Spleen (tissue), 11 donors: Measurements from ENCODE around the gene PTPRE. TPM values are rescaled to one million over a fixed set of nuclear protein-coding genes. Genes with fewer than 3 reads are reported as not detected.

Experiments
- DNase-seq: peaks from one replicate; pipeline ENCODE4 v3.0.0-alpha.2; 2020
- H3K27ac ChIP-seq, 8 donors: fragments of 200-600 bp; sonication (generic) in 7 of 8; 1 replicate in 4 of 8; 2 replicates in 4 of 8; pipeline versions ENCODE4 v1.5.0 to v1.8.0; 2016 to 2021; ENCODE audit warnings: inconsistent platforms in 4 of 8, mild to moderate bottlenecking in 4 of 8, moderate library complexity in 1 of 8
- H3K27me3 ChIP-seq, 7 donors: fragments of 200-600 bp; sonication (generic) in 6 of 7; replicated peaks in 1 of 7; 1 replicate in 4 of 7; 2 replicates in 3 of 7; pipeline versions ENCODE4 v1.5.0 to v1.8.0; 2016 to 2021; ENCODE audit warnings: inconsistent platforms in 3 of 7, mild to moderate bottlenecking in 1 of 7
- H3K36me3 ChIP-seq, 6 donors: fragments of 200-600 bp; sonication (generic) in 5 of 6; 1 replicate in 4 of 6; 2 replicates in 2 of 6; pipeline versions ENCODE4 v1.5.0 to v1.8.0; 2016 to 2021; ENCODE audit warnings: inconsistent platforms in 2 of 6
- H3K4me1 ChIP-seq, 6 donors: fragments of 200-600 bp; sonication (generic) in 5 of 6; 1 replicate in 3 of 6; 2 replicates in 3 of 6; pipeline versions ENCODE4 v1.5.0 to v1.8.0; 2016 to 2021; ENCODE audit warnings: inconsistent platforms in 3 of 6
- H3K4me3 ChIP-seq, 8 donors: fragments of 200-600 bp; sonication (generic) in 7 of 8; 1 replicate in 4 of 8; 2 replicates in 4 of 8; pipeline versions ENCODE4 v1.5.0 to v1.8.0; 2016 to 2021; ENCODE audit warnings: inconsistent platforms in 4 of 8, mild to moderate bottlenecking in 4 of 8, moderate library complexity in 2 of 8
- H3K9me3 ChIP-seq, 8 donors: fragments of 200-600 bp; sonication (generic) in 7 of 8; 1 replicate in 4 of 8; 2 replicates in 4 of 8; pipeline versions ENCODE4 v1.5.0 to v1.8.0; 2016 to 2021; ENCODE audit warnings: inconsistent platforms in 4 of 8
- CTCF ChIP-seq, 11 experiments: fragments of 200-600 bp in 7 of 11; fragments of 450-650 bp in 4 of 11; sonication (generic) in 4 of 11; IDR thresholded peaks in 8 of 11; conservative IDR thresholded peaks in 3 of 11; 1 replicate in 7 of 11; 2 replicates in 4 of 11; pipeline versions ENCODE4 v1.4.0 to v1.8.0; 2016 to 2021; ENCODE audit warnings: antibody characterized with exemption in 11 of 11, inconsistent platforms in 4 of 11, mild to moderate bottlenecking in 1 of 11
- POLR2A ChIP-seq, 3 donors: fragments of 450-650 bp; IDR thresholded peaks; one replicate each; pipeline ENCODE4 v1.5.1; 2017; ENCODE audit warnings: antibody characterized with exemption in 3 of 3, mild to moderate bottlenecking in 1 of 3
- POLR2AphosphoS5 ChIP-seq, 3 donors: sonication (generic); formaldehyde crosslinking; IDR thresholded peaks; one replicate each; pipeline ENCODE4 v1.5.1; 2017; ENCODE audit warnings: antibody characterized with exemption in 3 of 3
- WGBS, 5 donors: extraction: QIAGEN DNeasy Blood & Tissue Kit in 3 of 5; methylation state at CpG; one replicate each; pipeline versions ENCODE4 v1.1.5 to v1.1.7; 2013 to 2018; 5-methylcytosine and 5-hydroxymethylcytosine counted together
- intact Hi-C: fragments of 100-400 bp; cut with DNase I; formaldehyde crosslinking; loops from one replicate; pipeline ENCODE4 v1.15.0; 2023; ENCODE audit warnings: low total_unique reads
- polyA plus RNA-seq, 3 donors: library from polyadenylated mRNA; stranded (reverse); fragments of 200-250 nt; gene quantifications; one replicate each; pipeline ENCODE4 v1.2.1, GENCODE V29; 2013
- total RNA-seq, 7 donors: library from RNA; depleted of rRNA in 3 of 7; stranded (reverse); fragments of >200 nt in 3 of 7; fragmentation: NEBNext Ultra II Directional in 4 of 7; extraction: Animal tissue kit (Norgen Biotek cat#: 25700) in 4 of 7; gene quantifications; one replicate each; pipeline versions ENCODE4 v1.1.0 to v1.2.1, GENCODE V29; 2016 to 2021
- donor health status: healthy with polysubstance abuse.
- donor health status: DM: no; HTN: no; CAD: no; lungs with moderate emphysema.
- donor health status: DM: no; HTN: no; CAD: no.
- donor health status: Bipolar disorder and iron deficiency.
- donor health status: healthy.
- donor health status: DM: no; HTN: no; CAD: no.
- donor health status: DM: yes; HTN: yes; CAD: no.

PTPRE gene
- total and polyA plus RNA-seq, 10 donors, result 6.2 to 133 (median 70.2) TPM

DNA sequence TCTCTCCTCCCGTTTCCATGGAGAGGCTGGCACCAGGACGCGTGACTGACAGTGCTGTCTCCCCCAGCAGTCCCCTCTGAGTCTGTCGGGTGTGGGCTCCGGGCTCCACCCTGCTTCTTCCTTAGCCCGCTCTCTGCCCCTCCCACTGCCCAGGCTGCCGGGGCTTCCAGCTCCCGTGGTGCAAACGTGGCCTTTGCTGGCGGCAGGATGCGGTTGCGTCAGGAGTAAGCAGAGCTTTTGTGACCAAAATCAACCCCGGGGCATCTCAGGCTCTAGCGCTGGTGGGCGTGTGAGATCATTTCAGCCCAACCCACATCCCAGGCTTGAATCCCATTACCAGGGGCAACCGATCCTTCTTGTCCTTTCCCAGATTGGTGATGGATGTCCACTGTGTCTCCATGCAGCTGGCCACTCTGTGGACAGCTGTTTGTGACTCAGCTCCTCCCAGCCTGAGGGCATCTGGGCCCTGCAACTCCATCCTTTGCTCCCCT lies 28.2 kb downstream of the PTPRE start:
- H3K27ac ChIP-seq, result no peak overlapping the region
- peaks cover 0 to 18% (median 0%) of the 10 kb centered on the region in 6 donors for H3K36me3 ChIP-seq
- H3K4me3 ChIP-seq, result no peak overlapping the region
- WGBS, 5 donors, result 66 to 91% (median 79%) methylated on average over 16 of the region's 16 CpGs
- TF ChIP-seq POLR2A (IDR thresholded peaks at IDR 0.05), result no peak
- TF ChIP-seq POLR2AphosphoS5 (IDR thresholded peaks at IDR 0.05), result no peak
- TF ChIP-seq CTCF (IDR thresholded peaks at IDR 0.05 in 8 of 11, conservative IDR thresholded peaks at IDR 0.05 in 3 of 11), result no peak
- peaks cover 0 to 4% (median 0%) of the 10 kb centered on the region in 6 donors for H3K4me1 ChIP-seq
- H3K9me3 ChIP-seq, result peaks cover 0 to 6% (median 0%) of the 10 kb centered on the region in 8 donors
- no peak for DNase-seq
- intact Hi-C loops, result no loop called here
- H3K27me3 ChIP-seq, result peaks cover 0 to 4% (median 0%) of the 10 kb centered on the region in 7 donors

DNA sequence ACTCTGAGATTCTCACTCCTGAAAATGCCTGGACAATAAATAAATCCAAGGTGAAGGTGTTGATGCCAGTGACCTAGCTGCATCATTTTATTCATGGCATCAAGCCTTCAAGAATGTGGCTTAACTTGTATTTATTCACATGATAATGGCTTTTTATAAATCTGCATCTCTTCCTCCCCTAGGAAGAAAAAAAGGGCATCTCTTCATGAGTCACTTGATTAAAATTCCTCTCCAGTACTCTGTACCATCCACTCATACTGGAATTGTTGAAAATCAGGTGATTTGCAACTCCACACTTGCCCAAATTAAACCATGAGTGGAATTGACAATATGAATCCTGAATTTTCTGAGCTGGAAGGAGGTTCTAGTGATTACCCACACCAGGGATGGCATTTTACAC lies 30.2 kb downstream of the PTPRE start:
- Histone ChIP-seq H3K9me3 (peaks cover 0 to 6% (median 0%) of the 10 kb centered on the region in 8 donors), H3K27ac (no peak overlapping the region), H3K4me1 (peaks cover 0 to 5% (median 0%) of the 10 kb centered on the region in 6 donors), H3K4me3 (no peak overlapping the region), H3K36me3 (peaks cover 0 to 18% (median 0%) of the 10 kb centered on the region in 6 donors), H3K27me3 (peaks cover 0 to 4% (median 0%) of the 10 kb centered on the region in 7 donors)
- intact Hi-C loops, result no loop called here
- DNase-seq, result no peak
- no peak for TF ChIP-seq CTCF (IDR thresholded peaks at IDR 0.05 in 8 of 11, conservative IDR thresholded peaks at IDR 0.05 in 3 of 11)
- TF ChIP-seq POLR2A (IDR thresholded peaks at IDR 0.05), result no peak
- no peak for TF ChIP-seq POLR2AphosphoS5 (IDR thresholded peaks at IDR 0.05)

- Histone ChIP-seq H3K36me3 (peaks cover 0 to 18% (median 0%) of the 10 kb centered on the region in 6 donors), H3K9me3 (peaks cover 0 to under 1% (median 0%) of the 10 kb centered on the region in 8 donors), H3K27ac (no peak overlapping the region), H3K27me3 (peaks cover 0 to 4% (median 0%) of the 10 kb centered on the region in 7 donors), H3K4me3 (no peak overlapping the region), H3K4me1 (peaks cover 0 to 14% (median 4%) of the 10 kb centered on the region in 6 donors)
- WGBS, 5 donors, result 68 to 77% (median 70%) methylated on average over 5 of the region's 5 CpGs
- TF ChIP-seq CTCF (IDR thresholded peaks at IDR 0.05 in 8 of 11, conservative IDR thresholded peaks at IDR 0.05 in 3 of 11) (no peak), POLR2A (IDR thresholded peaks at IDR 0.05) (no peak), POLR2AphosphoS5 (IDR thresholded peaks at IDR 0.05) (no peak)
- DNase-seq, result no peak
- intact Hi-C loops, result no loop called here
Measured at GRCh38 chr10:127937915-127938463, 31.1 kb downstream of the PTPRE start.

- Histone ChIP-seq H3K4me3 (no peak overlapping the region), H3K4me1 (peaks cover 0 to 18% (median 6%) of the 10 kb centered on the region in 6 donors), H3K27ac (no peak overlapping the region), H3K36me3 (peaks cover 0 to 12% (median 0%) of the 10 kb centered on the region in 6 donors), H3K27me3 (peaks cover 0 to 4% (median 0%) of the 10 kb centered on the region in 7 donors), H3K9me3 (no peaks in the 10 kb centered on the region)
- DNase-seq, result no peak
- TF ChIP-seq POLR2A (IDR thresholded peaks at IDR 0.05), result no peak
- TF ChIP-seq POLR2AphosphoS5 (IDR thresholded peaks at IDR 0.05), result no peak
- TF ChIP-seq CTCF (IDR thresholded peaks at IDR 0.05 in 8 of 11, conservative IDR thresholded peaks at IDR 0.05 in 3 of 11), result no peak
- WGBS, 5 donors, result 79 to 97% (median 90%) methylated on average over 4 of the region's 4 CpGs
- intact Hi-C loops, result no loop called here
Measured at GRCh38 chr10:127939786-127940330, 33.0 kb downstream of the PTPRE start.
